Activated T-helper 1 cell treated with anti-CD3 and anti-CD28 coated beads, Interleukin-12 subunit alpha, Interleukin-12 subunit beta, Interleukin-2, Interleukin-4 antibody, amounts not matched to agents 30 ng/mL and 10 ng/mL and 1 ng/mL, durations not matched to agents 14 hours and 24 hours and 36 hours (primary cell): ENCODE measurements around the gene CTNND2. TPM values are rescaled to one million over a fixed set of nuclear protein-coding genes. Genes with fewer than 3 reads are reported as not detected.

Source experiments
- DNase-seq: peaks from one replicate; pipeline ENCODE4 v3.0.0; 2021; ENCODE audit warnings: low spot score
- H3K27ac Mint-ChIP-seq: one replicate; pipeline ENCODE4 v1.8.0; 2021; ENCODE audit warnings: mild to moderate bottlenecking, mixed read lengths
- H3K27me3 Mint-ChIP-seq: one replicate; pipeline ENCODE4 v1.8.0; 2022; ENCODE audit warnings: mild to moderate bottlenecking, moderate library complexity, mixed read lengths; ENCODE audit not compliant: insufficient read depth
- H3K36me3 Mint-ChIP-seq: one replicate; pipeline ENCODE4 v1.8.0; 2021; ENCODE audit warnings: low read depth, mixed read lengths
- H3K4me1 Mint-ChIP-seq: one replicate; pipeline ENCODE4 v1.8.0; 2021; ENCODE audit warnings: low read depth, mixed read lengths
- H3K4me3 Mint-ChIP-seq: one replicate; pipeline ENCODE4 v1.8.0; 2021; ENCODE audit warnings: mild to moderate bottlenecking, moderate library complexity, mixed read lengths
- H3K9me3 Mint-ChIP-seq: one replicate; pipeline ENCODE4 v1.8.0; 2021; ENCODE audit warnings: mixed read lengths
- intact Hi-C: fragments of 100-400 bp; cut with micrococcal nuclease; formaldehyde crosslinking; loops from one replicate; pipeline ENCODE4 v1.15.1; 2024
- total RNA-seq: library from RNA; stranded (reverse); gene quantifications from 2 replicates; pipeline ENCODE4 v1.2.3, GENCODE V29; 2022

Gene CTNND2
- total RNA-seq, 1 donor from 2014 or later, result not detected

GRCh38 chr5:11679676-11680075, 224.6 kb downstream of the CTNND2 start:
- no peaks in the 10 kb centered on the region for H3K4me1 Mint-ChIP-seq
- H3K27me3 Mint-ChIP-seq, result no peaks in the 10 kb centered on the region
- DNase-seq, result no peak
- no peaks in the 10 kb centered on the region for H3K36me3 Mint-ChIP-seq
- no peak overlapping the region for H3K27ac Mint-ChIP-seq
- H3K9me3 Mint-ChIP-seq, result peaks cover 6% of the 10 kb centered on the region
- H3K4me3 Mint-ChIP-seq, result no peak overlapping the region
- intact Hi-C loops, result no loop called here

GRCh38 chr5:11675184-11675583, 229.1 kb downstream of the CTNND2 start:
- no peaks in the 10 kb centered on the region for H3K36me3 Mint-ChIP-seq
- intact Hi-C loops, result no loop called here
- H3K4me3 Mint-ChIP-seq, result no peak overlapping the region
- H3K27me3 Mint-ChIP-seq, result no peaks in the 10 kb centered on the region
- H3K27ac Mint-ChIP-seq, result no peak overlapping the region
- H3K9me3 Mint-ChIP-seq, result peaks cover 11% of the 10 kb centered on the region
- no peaks in the 10 kb centered on the region for H3K4me1 Mint-ChIP-seq
- DNase-seq, result no peak

- intact Hi-C loops, result no loop called here
- DNase-seq, result no peak
- Mint-ChIP-seq H3K9me3 (peaks cover 11% of the 10 kb centered on the region), H3K4me1 (no peaks in the 10 kb centered on the region), H3K4me3 (no peak overlapping the region), H3K36me3 (no peaks in the 10 kb centered on the region), H3K27ac (no peak overlapping the region), H3K27me3 (no peaks in the 10 kb centered on the region)
These were observed 231.7 kb downstream of the CTNND2 start for GRCh38 chr5:11672385-11673085.

GRCh38 chr5:11658376-11658775, 245.9 kb downstream of the CTNND2 start:
- intact Hi-C loops, result no loop called here
- no peak overlapping the region for H3K4me3 Mint-ChIP-seq
- no peaks in the 10 kb centered on the region for H3K36me3 Mint-ChIP-seq
- no peak for DNase-seq
- H3K9me3 Mint-ChIP-seq, result no peaks in the 10 kb centered on the region
- H3K27ac Mint-ChIP-seq, result no peak overlapping the region
- no peaks in the 10 kb centered on the region for H3K4me1 Mint-ChIP-seq
- no peaks in the 10 kb centered on the region for H3K27me3 Mint-ChIP-seq

GRCh38 chr5:11656916-11657315, 247.3 kb downstream of the CTNND2 start:
- Mint-ChIP-seq H3K36me3 (no peaks in the 10 kb centered on the region), H3K4me1 (no peaks in the 10 kb centered on the region), H3K27ac (no peak overlapping the region), H3K9me3 (no peaks in the 10 kb centered on the region), H3K4me3 (no peak overlapping the region), H3K27me3 (no peaks in the 10 kb centered on the region)
- intact Hi-C loops, result no loop called here
- no peak for DNase-seq

GRCh38 chr5:11655681-11656080, 248.6 kb downstream of the CTNND2 start:
- Mint-ChIP-seq H3K9me3 (peaks cover 1% of the 10 kb centered on the region), H3K27me3 (no peaks in the 10 kb centered on the region), H3K27ac (no peak overlapping the region), H3K36me3 (no peaks in the 10 kb centered on the region), H3K4me1 (no peaks in the 10 kb centered on the region), H3K4me3 (no peak overlapping the region)
- no peak for DNase-seq
- intact Hi-C loops, result no loop called here

GRCh38 chr5:11650936-11651335, 253.3 kb downstream of the CTNND2 start:
- Mint-ChIP-seq H3K4me1 (no peaks in the 10 kb centered on the region), H3K27me3 (no peaks in the 10 kb centered on the region), H3K4me3 (no peak overlapping the region), H3K9me3 (peaks cover 8% of the 10 kb centered on the region), H3K36me3 (no peaks in the 10 kb centered on the region), H3K27ac (no peak overlapping the region)
- DNase-seq, result no peak
- intact Hi-C loops, result no loop called here

- no peak for DNase-seq
- no peak overlapping the region for H3K4me3 Mint-ChIP-seq
- H3K27me3 Mint-ChIP-seq, result no peaks in the 10 kb centered on the region
- H3K27ac Mint-ChIP-seq, result no peak overlapping the region
- no peaks in the 10 kb centered on the region for H3K4me1 Mint-ChIP-seq
- intact Hi-C loops, result no loop called here
- H3K36me3 Mint-ChIP-seq, result no peaks in the 10 kb centered on the region
- peaks cover 8% of the 10 kb centered on the region for H3K9me3 Mint-ChIP-seq
These were observed 258.1 kb downstream of the CTNND2 start for GRCh38 chr5:11646141-11646540.

GRCh38 chr5:11642438-11642837, 261.8 kb downstream of the CTNND2 start:
- no peak overlapping the region for H3K27ac Mint-ChIP-seq
- H3K36me3 Mint-ChIP-seq, result no peaks in the 10 kb centered on the region
- H3K27me3 Mint-ChIP-seq, result no peaks in the 10 kb centered on the region
- DNase-seq, result no peak
- intact Hi-C loops, result no loop called here
- no peaks in the 10 kb centered on the region for H3K9me3 Mint-ChIP-seq
- H3K4me1 Mint-ChIP-seq, result no peaks in the 10 kb centered on the region
- no peak overlapping the region for H3K4me3 Mint-ChIP-seq

GRCh38 chr5:11640158-11640873, 263.9 kb downstream of the CTNND2 start:
- no peak overlapping the region for H3K4me3 Mint-ChIP-seq
- H3K4me1 Mint-ChIP-seq, result no peaks in the 10 kb centered on the region
- DNase-seq, result no peak
- no peak overlapping the region for H3K27ac Mint-ChIP-seq
- no peaks in the 10 kb centered on the region for H3K27me3 Mint-ChIP-seq
- H3K36me3 Mint-ChIP-seq, result no peaks in the 10 kb centered on the region
- no peaks in the 10 kb centered on the region for H3K9me3 Mint-ChIP-seq
- intact Hi-C loops, result no loop called here

GRCh38 chr5:11622785-11623184, 281.5 kb downstream of the CTNND2 start:
- intact Hi-C loops, result no loop called here
- no peak for DNase-seq
- Mint-ChIP-seq H3K36me3 (no peaks in the 10 kb centered on the region), H3K9me3 (no peaks in the 10 kb centered on the region), H3K27ac (no peak overlapping the region), H3K4me3 (no peak overlapping the region), H3K27me3 (no peaks in the 10 kb centered on the region), H3K4me1 (no peaks in the 10 kb centered on the region)

- Mint-ChIP-seq H3K27ac (no peak overlapping the region), H3K36me3 (no peaks in the 10 kb centered on the region), H3K9me3 (no peaks in the 10 kb centered on the region), H3K4me3 (no peak overlapping the region), H3K27me3 (no peaks in the 10 kb centered on the region), H3K4me1 (no peaks in the 10 kb centered on the region)
- intact Hi-C loops, result no loop called here
- no peak for DNase-seq
These were observed 284.1 kb downstream of the CTNND2 start for GRCh38 chr5:11620172-11620571.

GRCh38 chr5:11619339-11620024, 284.8 kb downstream of the CTNND2 start:
- no peak for DNase-seq
- Mint-ChIP-seq H3K36me3 (no peaks in the 10 kb centered on the region), H3K4me3 (no peak overlapping the region), H3K27me3 (no peaks in the 10 kb centered on the region), H3K4me1 (no peaks in the 10 kb centered on the region), H3K27ac (no peak overlapping the region), H3K9me3 (no peaks in the 10 kb centered on the region)
- intact Hi-C loops, result no loop called here
